Stimulated activated CD8-positive, alpha-beta memory T cell treated with anti-CD3 and anti-CD28 coated beads, Interleukin-2, amount 100 ng/mL, for 48 hours (primary cell): ENCODE measurements around the gene TCP10L.
"Not testable (repeated sequence)": the region's sequence is repeated elsewhere in the genome, so short reads cannot be mapped to it uniquely, and the experiment has no call there.

ENCODE experiments used
- DNase-seq, 2 donors: peaks; one replicate each; pipeline ENCODE4 v3.0.0-alpha.2; 2020; ENCODE audit warnings: low read depth in 2 of 2

The TCP10L gene

GRCh38 chr21:32587120-32587519, 1.8 kb upstream of the TCP10L start:
- no peak for DNase-seq

- no peak for DNase-seq
These were observed 647 bp upstream of the TCP10L start for GRCh38 chr21:32585970-32586369.

GRCh38 chr21:32584472-32584871, 851 bp downstream of the TCP10L start:
- no peak for DNase-seq

GRCh38 chr21:32581732-32582131, 3.6 kb downstream of the TCP10L start:
- DNase-seq: no peak

- no peak for DNase-seq
These were observed 4.4 kb downstream of the TCP10L start for GRCh38 chr21:32580949-32581348.

GRCh38 chr21:32578107-32578691, 7.1 kb downstream of the TCP10L start:
- peak in 1 of 2 donors; percentile 18 for DNase-seq

GRCh38 chr21:32576011-32576410, 9.3 kb downstream of the TCP10L start:
- DNase-seq: no peak

GRCh38 chr21:32574946-32575925, 10.1 kb downstream of the TCP10L start:
- no peak for DNase-seq

- DNase-seq: no peak
These were observed 12.5 kb downstream of the TCP10L start for GRCh38 chr21:32572574-32573420.

- no peak for DNase-seq
These were observed 14.9 kb downstream of the TCP10L start for GRCh38 chr21:32570456-32570855.

- peak; percentile 57 to 68 for DNase-seq
These were observed 15.8 kb downstream of the TCP10L start for GRCh38 chr21:32569261-32570230.

- no peak for DNase-seq
These were observed 17.7 kb downstream of the TCP10L start for GRCh38 chr21:32567626-32568025.

- no peak for DNase-seq
These were observed 18.5 kb downstream of the TCP10L start for GRCh38 chr21:32566741-32567389.

- no peak for DNase-seq
These were observed 19.4 kb downstream of the TCP10L start for GRCh38 chr21:32565856-32566465.

- no peak for DNase-seq
These were observed 22.4 kb downstream of the TCP10L start for GRCh38 chr21:32562915-32563314.

GRCh38 chr21:32562426-32562825, 22.9 kb downstream of the TCP10L start:
- no peak for DNase-seq

- not testable (repeated sequence) for DNase-seq
These were observed 23.8 kb downstream of the TCP10L start for GRCh38 chr21:32561476-32561875.

- no peak for DNase-seq
These were observed 24.4 kb downstream of the TCP10L start for GRCh38 chr21:32560896-32561295.

- DNase-seq: no peak
These were observed 26.2 kb downstream of the TCP10L start for GRCh38 chr21:32559006-32559610.

- DNase-seq: no peak
These were observed 27.2 kb downstream of the TCP10L start for GRCh38 chr21:32558106-32558505.
